DOHH2 (cell line): ENCODE results near the gene DGKA.

Experiments
- H3F3A ChIP-seq: fragments of 200-600 bp; sonication (generic), shearing (Covaris generic); 2 replicates; pipeline ENCODE4 v1.6.0; 2016; ENCODE audit warnings: antibody characterized with exemption, mild to moderate bottlenecking; ENCODE audit not compliant: control insufficient read depth, insufficient read depth
- H3K27ac ChIP-seq: fragments of 200-600 bp; sonication (generic); 2 replicates; pipeline ENCODE4 v1.5.1; 2014; ENCODE audit warnings: low read depth, mild to moderate bottlenecking, low read length, moderate library complexity
- H3K27me3 ChIP-seq: fragments of 200-600 bp; sonication (generic); 2 replicates; pipeline ENCODE4 v1.6.1; 2014; ENCODE audit warnings: mild to moderate bottlenecking, low read length, mixed read lengths; ENCODE audit not compliant: control insufficient read depth
- H3K36me3 ChIP-seq: fragments of 200-600 bp; sonication (generic); 2 replicates; pipeline ENCODE4 v1.6.1; 2014; ENCODE audit warnings: mild to moderate bottlenecking, low read length, moderate library complexity, mixed read lengths; ENCODE audit not compliant: control insufficient read depth
- H3K4me1 ChIP-seq: fragments of 200-600 bp; sonication (generic); 2 replicates; pipeline ENCODE4 v1.6.1; 2014; ENCODE audit warnings: mild to moderate bottlenecking, low read length, mixed read lengths; ENCODE audit not compliant: control insufficient read depth
- H3K4me2 ChIP-seq: fragments of 200-600 bp; sonication (generic); 2 replicates; pipeline ENCODE4 v1.6.0; 2014; ENCODE audit warnings: mild to moderate bottlenecking, low read length, moderate library complexity
- H3K4me3 ChIP-seq: fragments of 200-600 bp; sonication (generic); 2 replicates; pipeline ENCODE4 v1.5.1; 2014; ENCODE audit warnings: mild to moderate bottlenecking, low read length, mixed read lengths
- H3K79me2 ChIP-seq: fragments of 200-600 bp; sonication (generic); 2 replicates; pipeline ENCODE4 v1.6.1; 2014; ENCODE audit warnings: mild to moderate bottlenecking, low read length, mixed read lengths; ENCODE audit not compliant: control insufficient read depth
- H3K9me2 ChIP-seq: fragments of 200-600 bp; sonication (generic); replicated peaks from 2 replicates; pipeline ENCODE4 v1.6.1; 2014; ENCODE audit warnings: mild to moderate bottlenecking, low read length, mixed read lengths; ENCODE audit not compliant: control insufficient read depth
- H3K9me3 ChIP-seq: fragments of 200-600 bp; sonication (generic); 2 replicates; pipeline ENCODE4 v1.6.1; 2014; ENCODE audit warnings: antibody characterized with exemption, low read length, mixed read lengths; ENCODE audit not compliant: control insufficient read depth, insufficient read depth
- H4K20me1 ChIP-seq: fragments of 200-600 bp; sonication (generic); 2 replicates; pipeline ENCODE4 v1.6.0; 2014; ENCODE audit warnings: low read depth, mild to moderate bottlenecking, antibody characterized with exemption, low read length, moderate library complexity; ENCODE audit not compliant: control insufficient read depth, insufficient read depth
- EZH2phosphoT487 ChIP-seq: fragments of 200-600 bp; sonication (generic); IDR thresholded peaks from 2 replicates; pipeline ENCODE4 v1.6.1; 2017; ENCODE audit warnings: borderline replicate concordance, mild to moderate bottlenecking, antibody characterized with exemption, low read length, moderate library complexity, mixed read lengths
- TF ChIP-seq, protein P1 (sequence below): fragments of 200-600 bp; sonication (generic); IDR thresholded peaks from one replicate; pipeline ENCODE4 v1.5.1; 2014; ENCODE audit warnings: antibody characterized with exemption, mild to moderate bottlenecking, low read depth, low read length; ENCODE audit not compliant: poor library complexity, severe bottlenecking

Gene DGKA

DNA sequence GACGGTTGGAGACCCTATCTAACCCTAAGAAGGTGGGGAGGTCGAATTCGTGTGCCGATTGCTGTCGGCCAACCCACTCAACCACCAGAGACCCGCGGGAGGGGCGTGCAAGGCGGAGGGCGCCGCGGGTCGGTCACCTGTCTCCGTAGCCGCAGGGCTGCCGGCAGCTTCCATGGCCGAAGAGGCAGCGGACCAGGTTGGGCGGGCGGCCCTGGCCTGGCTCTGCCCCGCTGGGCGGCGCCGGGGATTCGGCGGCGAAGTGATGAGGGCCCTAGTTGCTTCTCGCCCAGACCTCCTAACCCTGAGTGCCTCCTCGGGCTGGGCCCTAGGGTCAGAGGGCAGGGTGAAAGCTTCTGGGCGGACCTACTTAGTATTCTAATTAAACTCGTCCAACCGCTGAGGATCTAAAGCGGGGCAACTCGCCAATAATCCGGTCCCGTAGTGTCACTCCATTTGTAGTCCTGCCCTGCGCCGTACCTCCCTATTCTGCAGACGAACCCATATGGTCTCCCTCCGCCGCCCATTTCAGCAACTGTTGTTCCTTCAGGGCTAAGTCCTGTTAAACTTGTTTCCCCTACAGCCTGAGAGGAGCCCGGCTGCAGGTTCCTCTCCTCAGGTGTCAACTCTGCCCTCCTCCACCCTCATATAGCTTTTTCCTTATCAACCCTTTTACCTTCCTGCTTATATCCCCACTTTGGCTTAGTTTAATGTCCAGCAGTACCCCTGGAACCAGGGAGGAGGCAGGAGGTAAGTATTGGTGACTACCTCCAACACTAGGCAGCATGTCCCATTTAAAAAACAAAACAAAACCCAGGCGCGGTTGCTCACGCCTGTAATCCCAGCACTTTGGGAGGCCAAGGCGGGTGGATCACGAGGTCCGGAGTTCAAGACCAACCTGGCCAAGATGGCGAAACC is 3.1 kb upstream of the DGKA start, which contains the start of gene PYM1:
PYM1 (minus strand) TSS at position 307 of the 915 bp plus-strand sequence; CDS start at position 174, 133 bp downstream.
- Histone ChIP-seq H3F3A (peaks cover 31% of the 10 kb centered on the region), H3K79me2 (peaks cover 74% of the 10 kb centered on the region), H3K4me1 (peaks cover 56% of the 10 kb centered on the region), H3K36me3 (peaks cover 63% of the 10 kb centered on the region), H3K9me3 (no peaks in the 10 kb centered on the region), H3K9me2 (no peaks in the 10 kb centered on the region), H3K4me3 (peak within 1 kb of the TSS; percentile 95), H3K27me3 (no peaks in the 10 kb centered on the region), H3K27ac (peak within 1 kb of the TSS; percentile 97), H3K4me2 (peak within 1 kb of the TSS; percentile 93), H4K20me1 (no peaks in the 10 kb centered on the region)
- no peak for TF ChIP-seq EZH2phosphoT487
- TF ChIP-seq, protein P1, sequence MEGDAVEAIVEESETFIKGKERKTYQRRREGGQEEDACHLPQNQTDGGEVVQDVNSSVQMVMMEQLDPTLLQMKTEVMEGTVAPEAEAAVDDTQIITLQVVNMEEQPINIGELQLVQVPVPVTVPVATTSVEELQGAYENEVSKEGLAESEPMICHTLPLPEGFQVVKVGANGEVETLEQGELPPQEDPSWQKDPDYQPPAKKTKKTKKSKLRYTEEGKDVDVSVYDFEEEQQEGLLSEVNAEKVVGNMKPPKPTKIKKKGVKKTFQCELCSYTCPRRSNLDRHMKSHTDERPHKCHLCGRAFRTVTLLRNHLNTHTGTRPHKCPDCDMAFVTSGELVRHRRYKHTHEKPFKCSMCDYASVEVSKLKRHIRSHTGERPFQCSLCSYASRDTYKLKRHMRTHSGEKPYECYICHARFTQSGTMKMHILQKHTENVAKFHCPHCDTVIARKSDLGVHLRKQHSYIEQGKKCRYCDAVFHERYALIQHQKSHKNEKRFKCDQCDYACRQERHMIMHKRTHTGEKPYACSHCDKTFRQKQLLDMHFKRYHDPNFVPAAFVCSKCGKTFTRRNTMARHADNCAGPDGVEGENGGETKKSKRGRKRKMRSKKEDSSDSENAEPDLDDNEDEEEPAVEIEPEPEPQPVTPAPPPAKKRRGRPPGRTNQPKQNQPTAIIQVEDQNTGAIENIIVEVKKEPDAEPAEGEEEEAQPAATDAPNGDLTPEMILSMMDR = no peak

DNA sequence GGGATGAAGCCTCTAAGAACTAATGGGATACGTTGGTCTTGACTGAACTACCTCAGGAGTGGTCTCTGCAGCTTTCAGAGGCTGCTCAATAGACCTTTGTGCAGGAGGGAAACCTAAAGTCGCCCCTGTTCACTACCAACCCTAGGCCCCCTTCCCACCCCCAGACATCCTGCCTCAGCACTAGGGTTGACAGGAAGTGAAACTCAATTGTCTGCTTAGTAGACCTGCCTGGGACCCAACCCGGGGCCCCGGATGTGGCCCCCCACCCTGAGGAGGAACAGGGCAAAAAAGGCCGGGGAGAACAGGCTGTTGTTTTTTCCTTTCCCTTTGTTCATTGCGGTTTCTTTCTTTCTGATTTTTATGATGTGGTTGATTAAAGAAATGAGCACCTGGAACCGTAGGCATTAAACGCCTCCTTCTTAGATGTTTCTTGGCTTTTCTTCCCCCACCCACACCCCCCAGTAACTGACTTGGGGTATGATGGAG is 1.6 kb upstream of the DGKA start:
- Histone ChIP-seq H3K4me2 (peak overlapping the region; percentile 93), H3K9me3 (no peaks in the 10 kb centered on the region), H3K4me3 (peak overlapping the region; percentile 95), H3K27ac (peak overlapping the region; percentile 97), H3K27me3 (no peaks in the 10 kb centered on the region), H3K4me1 (peaks cover 64% of the 10 kb centered on the region), H3K79me2 (peaks cover 75% of the 10 kb centered on the region), H3F3A (peaks cover 31% of the 10 kb centered on the region), H3K36me3 (peaks cover 67% of the 10 kb centered on the region), H3K9me2 (no peaks in the 10 kb centered on the region), H4K20me1 (no peaks in the 10 kb centered on the region)
- TF ChIP-seq, protein P1 = no peak
- no peak for TF ChIP-seq EZH2phosphoT487

DNA sequence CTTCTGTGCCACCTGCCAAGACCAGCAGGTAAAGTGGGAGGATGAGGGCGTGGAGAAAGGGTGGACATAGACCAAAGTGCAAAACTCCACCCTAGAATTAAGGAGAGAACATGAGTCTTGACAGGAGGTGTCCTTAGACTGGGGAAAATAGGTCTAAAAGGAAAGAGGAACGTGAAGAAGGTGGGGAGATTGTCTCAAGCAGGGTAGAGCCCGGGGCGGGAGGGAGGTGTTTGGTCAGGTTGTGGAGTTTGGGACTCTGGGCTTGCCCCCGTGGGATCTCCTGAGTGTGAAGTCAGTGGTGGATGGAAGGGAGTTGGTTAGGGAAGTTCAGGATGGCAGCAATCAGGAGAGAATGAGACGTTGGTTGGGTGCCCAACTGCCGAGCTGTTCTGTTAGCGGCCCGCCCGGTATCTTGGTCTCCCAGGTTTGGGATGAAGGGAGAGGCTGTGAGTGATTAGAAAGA is 386 bp downstream of the DGKA start:
- Histone ChIP-seq H3K36me3 (peaks cover 65% of the 10 kb centered on the region), H3K4me2 (peak overlapping the region; percentile 93), H3K27ac (peak overlapping the region; percentile 97), H4K20me1 (no peaks in the 10 kb centered on the region), H3K79me2 (peaks cover 63% of the 10 kb centered on the region), H3K9me2 (no peaks in the 10 kb centered on the region), H3K4me1 (peaks cover 49% of the 10 kb centered on the region), H3K27me3 (no peaks in the 10 kb centered on the region), H3K9me3 (no peaks in the 10 kb centered on the region), H3F3A (peaks cover 29% of the 10 kb centered on the region), H3K4me3 (peak overlapping the region; percentile 95)
- TF ChIP-seq, protein P1 = no peak
- no peak for TF ChIP-seq EZH2phosphoT487
